ENCODE data around the gene PIK3R1. TPM values are rescaled to one million over a fixed set of nuclear protein-coding genes. Genes with fewer than 3 reads are reported as not detected.

Gene PIK3R1
- total RNA-seq, 1 donor from 2014 or later: 27.4 TPM

GRCh38 chr5:68248896-68249295 lies 33.3 kb downstream of the PIK3R1 start:
- Mint-ChIP-seq H3K4me1 (ENCODE audit: unreplicated experiment) (peaks cover 60% of the 10 kb centered on the region), H3K4me3 (ENCODE audit: unreplicated experiment) (no peak overlapping the region), H3K9me3 (ENCODE audit: unreplicated experiment) (no peaks in the 10 kb centered on the region), H3K36me3 (ENCODE audit: unreplicated experiment) (no peaks in the 10 kb centered on the region), H3K27me3 (ENCODE audit: unreplicated experiment) (no peaks in the 10 kb centered on the region), H3K27ac (ENCODE audit: unreplicated experiment) (no peak overlapping the region)
- DNase-seq (ENCODE audit: extremely low spot score, unreplicated experiment): no peak
- TF ChIP-seq, protein P1, sequence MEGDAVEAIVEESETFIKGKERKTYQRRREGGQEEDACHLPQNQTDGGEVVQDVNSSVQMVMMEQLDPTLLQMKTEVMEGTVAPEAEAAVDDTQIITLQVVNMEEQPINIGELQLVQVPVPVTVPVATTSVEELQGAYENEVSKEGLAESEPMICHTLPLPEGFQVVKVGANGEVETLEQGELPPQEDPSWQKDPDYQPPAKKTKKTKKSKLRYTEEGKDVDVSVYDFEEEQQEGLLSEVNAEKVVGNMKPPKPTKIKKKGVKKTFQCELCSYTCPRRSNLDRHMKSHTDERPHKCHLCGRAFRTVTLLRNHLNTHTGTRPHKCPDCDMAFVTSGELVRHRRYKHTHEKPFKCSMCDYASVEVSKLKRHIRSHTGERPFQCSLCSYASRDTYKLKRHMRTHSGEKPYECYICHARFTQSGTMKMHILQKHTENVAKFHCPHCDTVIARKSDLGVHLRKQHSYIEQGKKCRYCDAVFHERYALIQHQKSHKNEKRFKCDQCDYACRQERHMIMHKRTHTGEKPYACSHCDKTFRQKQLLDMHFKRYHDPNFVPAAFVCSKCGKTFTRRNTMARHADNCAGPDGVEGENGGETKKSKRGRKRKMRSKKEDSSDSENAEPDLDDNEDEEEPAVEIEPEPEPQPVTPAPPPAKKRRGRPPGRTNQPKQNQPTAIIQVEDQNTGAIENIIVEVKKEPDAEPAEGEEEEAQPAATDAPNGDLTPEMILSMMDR (IDR thresholded peaks at IDR 0.05): no peak

GRCh38 chr5:68249520-68249919 lies 34.0 kb downstream of the PIK3R1 start:
- Mint-ChIP-seq H3K4me1 (ENCODE audit: unreplicated experiment) (peaks cover 61% of the 10 kb centered on the region), H3K9me3 (ENCODE audit: unreplicated experiment) (no peaks in the 10 kb centered on the region), H3K36me3 (ENCODE audit: unreplicated experiment) (peaks cover 2% of the 10 kb centered on the region), H3K27ac (ENCODE audit: unreplicated experiment) (no peak overlapping the region), H3K27me3 (ENCODE audit: unreplicated experiment) (no peaks in the 10 kb centered on the region), H3K4me3 (ENCODE audit: unreplicated experiment) (no peak overlapping the region)
- no peak for DNase-seq (ENCODE audit: extremely low spot score, unreplicated experiment)
- TF ChIP-seq, protein P1 (IDR thresholded peaks at IDR 0.05): no peak

- Mint-ChIP-seq H3K36me3 (ENCODE audit: unreplicated experiment) (peaks cover 4% of the 10 kb centered on the region), H3K27ac (ENCODE audit: unreplicated experiment) (no peak overlapping the region), H3K4me3 (ENCODE audit: unreplicated experiment) (no peak overlapping the region), H3K4me1 (ENCODE audit: unreplicated experiment) (peaks cover 60% of the 10 kb centered on the region), H3K27me3 (ENCODE audit: unreplicated experiment) (no peaks in the 10 kb centered on the region), H3K9me3 (ENCODE audit: unreplicated experiment) (no peaks in the 10 kb centered on the region)
- TF ChIP-seq, protein P1 (IDR thresholded peaks at IDR 0.05): no peak
- DNase-seq (ENCODE audit: extremely low spot score, unreplicated experiment): no peak
Measured at GRCh38 chr5:68250661-68251298, 35.2 kb downstream of the PIK3R1 start.

GRCh38 chr5:68251386-68251785 lies 35.8 kb downstream of the PIK3R1 start:
- Mint-ChIP-seq H3K27ac (ENCODE audit: unreplicated experiment) (peak overlapping the region; percentile 56), H3K27me3 (ENCODE audit: unreplicated experiment) (no peaks in the 10 kb centered on the region), H3K4me3 (ENCODE audit: unreplicated experiment) (no peak overlapping the region), H3K36me3 (ENCODE audit: unreplicated experiment) (peaks cover 4% of the 10 kb centered on the region), H3K9me3 (ENCODE audit: unreplicated experiment) (no peaks in the 10 kb centered on the region), H3K4me1 (ENCODE audit: unreplicated experiment) (peaks cover 55% of the 10 kb centered on the region)
- TF ChIP-seq, protein P1 (IDR thresholded peaks at IDR 0.05): no peak
- DNase-seq (ENCODE audit: extremely low spot score, unreplicated experiment): no peak

GRCh38 chr5:68251804-68252522 lies 36.4 kb downstream of the PIK3R1 start:
- DNase-seq (ENCODE audit: extremely low spot score, unreplicated experiment): no peak
- Mint-ChIP-seq H3K27me3 (ENCODE audit: unreplicated experiment) (no peaks in the 10 kb centered on the region), H3K36me3 (ENCODE audit: unreplicated experiment) (peaks cover 4% of the 10 kb centered on the region), H3K9me3 (ENCODE audit: unreplicated experiment) (no peaks in the 10 kb centered on the region), H3K4me1 (ENCODE audit: unreplicated experiment) (peaks cover 52% of the 10 kb centered on the region), H3K27ac (ENCODE audit: unreplicated experiment) (peak overlapping the region; percentile 56), H3K4me3 (ENCODE audit: unreplicated experiment) (no peak overlapping the region)
- TF ChIP-seq, protein P1 (IDR thresholded peaks at IDR 0.05): no peak

All from osteocyte (in vitro differentiated cells).